Lung (tissue), 12 donors: ENCODE measurements around the gene PNO1. TPM values are rescaled to one million over a fixed set of nuclear protein-coding genes. Genes with fewer than 3 reads are reported as not detected.

Experiments
- ATAC-seq: fragments of 200-7000 bp; cut with Tn5 transposase; one replicate; pipeline ENCODE4 v1.9.1; 2020; ENCODE audit warnings: moderate number of reproducible peaks; ENCODE audit not compliant: insufficient read depth, low FRiP score
- DNase-seq, 3 donors: peaks; one replicate each; pipeline ENCODE4 v3.0.0-alpha.2; 2013 to 2017
- H3K27ac ChIP-seq, 2 donors: one replicate each; pipeline ENCODE4 v1.5.1; 2013; ENCODE audit warnings: mild to moderate bottlenecking in 2 of 2, moderate library complexity in 2 of 2, control low read depth in 1 of 2, inconsistent platforms in 1 of 2, low read depth in 1 of 2, low read length in 1 of 2
- H3K27me3 ChIP-seq, 3 donors: one replicate each; pipeline ENCODE4 v1.5.1; 2013; ENCODE audit warnings: low read length in 2 of 3; ENCODE audit not compliant: control insufficient read depth in 3 of 3, insufficient read depth in 3 of 3
- H3K36me3 ChIP-seq, 4 donors: one replicate each; pipeline ENCODE4 v1.5.1; 2013; ENCODE audit warnings: low read length in 4 of 4, mild to moderate bottlenecking in 1 of 4, moderate library complexity in 1 of 4; ENCODE audit not compliant: control insufficient read depth in 4 of 4, insufficient read depth in 4 of 4
- H3K4me1 ChIP-seq, 5 donors: one replicate each; pipeline ENCODE4 v1.5.1; 2013; ENCODE audit warnings: low read length in 5 of 5, mild to moderate bottlenecking in 2 of 5, moderate library complexity in 1 of 5; ENCODE audit not compliant: control insufficient read depth in 5 of 5, insufficient read depth in 5 of 5
- H3K4me3 ChIP-seq: one replicate; pipeline ENCODE4 v1.5.1; 2013; ENCODE audit warnings: mild to moderate bottlenecking, control low read depth, moderate library complexity
- H3K9ac ChIP-seq, 2 donors: one replicate each; pipeline ENCODE4 v1.5.1; 2013; ENCODE audit warnings: low read length in 2 of 2, control low read depth in 1 of 2; ENCODE audit not compliant: insufficient read depth in 1 of 2
- H3K9me3 ChIP-seq, 4 donors: one replicate each; pipeline ENCODE4 v1.5.1; 2013; ENCODE audit warnings: low read length in 3 of 4, mild to moderate bottlenecking in 1 of 4, moderate library complexity in 1 of 4; ENCODE audit not compliant: control insufficient read depth in 4 of 4, insufficient read depth in 3 of 4
- CTCF ChIP-seq: IDR thresholded peaks from 2 replicates; pipeline ENCODE4 v1.5.1; 2012; ENCODE audit warnings: mild to moderate bottlenecking; ENCODE audit errors: control extremely low read depth, extremely low read depth
- WGBS, 2 donors: extraction: QIAGEN DNeasy Blood & Tissue Kit; methylation state at CpG; one replicate each; pipeline ENCODE4 v1.1.7; 2013; 5-methylcytosine and 5-hydroxymethylcytosine counted together
- polyA plus RNA-seq, 2 donors: library from polyadenylated mRNA; stranded (reverse); fragments of 200-250 nt; gene quantifications; one replicate each; pipeline ENCODE4 v1.2.1, GENCODE V29; 2013
- total RNA-seq, 2 donors: library from RNA; depleted of rRNA in 1 of 2; stranded (reverse); fragments of >200 nt in 1 of 2; gene quantifications; one replicate each; pipeline ENCODE4 v1.2.1, GENCODE V29; 2014 to 2021
- donor health status: control.
- donor health status: control.
- donor health status: Bipolar disorder and iron deficiency.
- donor health status: healthy.
- donor health status: DM: yes; HTN: yes; CAD: no.

Gene PNO1
- total and polyA plus RNA-seq, 4 donors = 7.8 to 19.4 (median 10.8) TPM

GRCh38 chr2:68126561-68126960 is 31.1 kb upstream of the PNO1 start:
- ATAC-seq (no peak), DNase-seq (no peak)
- WGBS, 2 donors = 83 to 89% methylated on average over 2 of the region's 2 CpGs
- no peaks in the 10 kb centered on the region for H3K27me3 ChIP-seq
- no peak overlapping the region for H3K9ac ChIP-seq
- H3K9me3 ChIP-seq = no peaks in the 10 kb centered on the region
- peaks cover 0 to 3% (median 0%) of the 10 kb centered on the region in 4 donors for H3K36me3 ChIP-seq
- H3K27ac ChIP-seq = no peak overlapping the region
- no peak for TF ChIP-seq CTCF
- no peak overlapping the region for H3K4me3 ChIP-seq
- peaks cover 0 to 4% (median 0%) of the 10 kb centered on the region in 5 donors for H3K4me1 ChIP-seq

DNA sequence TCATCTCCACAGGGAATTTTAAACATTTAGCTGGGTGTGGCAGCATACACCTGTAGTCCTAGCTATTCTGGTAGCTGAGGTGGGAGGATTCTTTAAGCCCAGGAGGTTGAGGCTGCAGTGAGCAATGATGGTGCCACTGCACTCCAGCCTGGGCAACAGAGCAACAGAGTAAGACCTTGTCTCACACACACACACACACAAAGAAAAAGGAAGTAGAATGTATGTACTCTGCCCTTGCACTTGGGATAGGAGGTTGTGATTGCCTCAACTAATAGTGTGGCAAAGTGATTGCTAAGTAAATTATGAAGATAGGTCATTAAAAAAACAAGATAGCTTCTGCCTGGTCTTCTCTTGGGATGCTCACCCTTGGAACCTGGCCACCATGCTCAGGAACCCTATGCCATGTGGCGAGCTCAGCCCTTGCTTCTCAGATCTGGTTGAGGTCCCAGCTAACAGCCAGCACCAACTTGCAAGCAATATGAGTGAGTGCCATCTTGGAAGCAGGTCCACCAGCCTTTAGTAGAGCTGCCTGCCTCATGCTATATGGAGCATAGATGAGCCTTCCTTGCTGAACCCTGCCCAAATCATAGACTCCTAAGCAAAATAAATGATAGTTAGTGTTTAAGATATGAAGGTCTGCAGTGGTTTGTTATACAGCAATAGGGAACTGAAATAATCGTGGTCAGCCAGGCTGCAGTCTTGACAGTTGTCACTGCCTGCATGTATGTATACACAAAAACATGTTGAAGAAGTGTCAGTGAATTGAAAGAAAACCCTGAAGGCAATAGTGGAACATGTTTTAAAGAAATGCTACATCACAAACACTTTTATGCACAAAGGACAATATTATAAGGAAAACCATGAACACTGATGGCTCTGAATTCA is 30.1 kb upstream of the PNO1 start:
- 35 to 58% methylated on average over 2 of the region's 2 CpGs for WGBS, 2 donors

DNA sequence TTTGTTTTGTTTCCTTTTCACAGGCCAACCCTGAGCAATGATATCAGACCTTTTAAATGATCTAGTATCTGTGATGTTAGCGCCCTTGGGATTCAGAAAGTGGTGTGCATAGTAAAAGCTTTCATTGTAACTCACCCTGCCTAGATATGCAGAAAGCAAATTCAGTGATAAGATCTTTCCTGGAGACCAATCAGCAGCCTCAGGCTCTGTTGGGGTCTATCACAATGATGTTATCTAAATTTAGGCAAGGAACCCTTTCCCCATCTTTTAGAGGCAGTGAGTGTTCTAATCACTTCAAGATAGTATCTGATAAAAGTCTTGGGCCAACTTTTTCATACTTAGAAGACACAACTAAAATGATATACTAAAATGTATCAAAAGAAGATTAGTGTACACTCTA is 23.6 kb upstream of the PNO1 start:
- Histone ChIP-seq H3K36me3 (peaks cover 4 to 10% (median 9%) of the 10 kb centered on the region in 4 donors), H3K4me1 (no peaks in the 10 kb centered on the region), H3K4me3 (no peak overlapping the region), H3K9ac (no peak overlapping the region), H3K9me3 (no peaks in the 10 kb centered on the region), H3K27ac (no peak overlapping the region), H3K27me3 (no peaks in the 10 kb centered on the region)
- TF ChIP-seq CTCF = no peak
- ATAC-seq (no peak), DNase-seq (no peak)
- 96 to 99% methylated on average over 1 of the region's 1 CpG for WGBS, 2 donors

More for the DNA sequence above, 30.1 kb upstream of the PNO1 start:
- Histone ChIP-seq H3K4me1 (peaks cover 0 to 2% (median 0%) of the 10 kb centered on the region in 5 donors), H3K27ac (no peak overlapping the region), H3K4me3 (no peak overlapping the region), H3K9ac (no peak overlapping the region), H3K36me3 (peaks cover 0 to 3% (median 0%) of the 10 kb centered on the region in 4 donors), H3K27me3 (no peaks in the 10 kb centered on the region), H3K9me3 (no peaks in the 10 kb centered on the region)
- DNase-seq (no peak), ATAC-seq (no peak)
- TF ChIP-seq CTCF = no peak
